Measurements from ENCODE around the gene ICAM4.

Gene ICAM4

GRCh38 chr19:10283301-10284064 is 3.3 kb upstream of the ICAM4 start:
- Histone ChIP-seq H3K4me3 (ENCODE audit: low read depth, low read length) (no peak overlapping the region), H3K36me3 (ENCODE audit: control insufficient read depth, insufficient read depth, low read length) (no peaks in the 10 kb centered on the region), H3K9me3 (ENCODE audit: control insufficient read depth, insufficient read depth, low read depth, low read length) (no peaks in the 10 kb centered on the region), H3K4me1 (ENCODE audit: control insufficient read depth, insufficient read depth, low read length) (peaks cover 8% of the 10 kb centered on the region; the same call in 1 of the 2 replicates), H3K27me3 (ENCODE audit: control insufficient read depth, insufficient read depth, low read length) (peaks cover 19% of the 10 kb centered on the region), H3K27ac (ENCODE audit: low read depth, low read length) (no peak overlapping the region), H3K9ac (ENCODE audit: low read length) (no peak overlapping the region)

- Histone ChIP-seq H3K9me3 (ENCODE audit: control insufficient read depth, insufficient read depth, low read depth, low read length) (no peaks in the 10 kb centered on the region), H3K36me3 (ENCODE audit: control insufficient read depth, insufficient read depth, low read length) (no peaks in the 10 kb centered on the region), H3K9ac (ENCODE audit: low read length) (no peak overlapping the region), H3K27me3 (ENCODE audit: control insufficient read depth, insufficient read depth, low read length) (peaks cover 27% of the 10 kb centered on the region), H3K4me1 (ENCODE audit: control insufficient read depth, insufficient read depth, low read length) (peaks cover 12% of the 10 kb centered on the region; the same call in 1 of the 2 replicates), H3K27ac (ENCODE audit: low read depth, low read length) (no peak overlapping the region), H3K4me3 (ENCODE audit: low read depth, low read length) (no peak overlapping the region)
Observed at GRCh38 chr19:10284065-10284959, 2.4 kb upstream of the ICAM4 start.

DNA sequence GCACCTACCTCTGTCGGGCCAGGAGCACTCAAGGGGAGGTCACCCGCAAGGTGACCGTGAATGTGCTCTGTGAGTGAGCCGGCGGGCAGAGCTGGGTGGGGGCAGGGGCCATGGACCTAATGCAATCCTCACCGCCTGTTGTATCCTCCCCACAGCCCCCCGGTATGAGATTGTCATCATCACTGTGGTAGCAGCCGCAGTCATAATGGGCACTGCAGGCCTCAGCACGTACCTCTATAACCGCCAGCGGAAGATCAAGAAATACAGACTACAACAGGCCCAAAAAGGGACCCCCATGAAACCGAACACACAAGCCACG is 1.8 kb upstream of the ICAM4 start:
- Histone ChIP-seq H3K9ac (ENCODE audit: low read length) (no peak overlapping the region), H3K27ac (ENCODE audit: low read depth, low read length) (no peak overlapping the region), H3K9me3 (ENCODE audit: control insufficient read depth, insufficient read depth, low read depth, low read length) (no peaks in the 10 kb centered on the region), H3K4me3 (ENCODE audit: low read depth, low read length) (no peak overlapping the region), H3K27me3 (ENCODE audit: control insufficient read depth, insufficient read depth, low read length) (peaks cover 33% of the 10 kb centered on the region), H3K36me3 (ENCODE audit: control insufficient read depth, insufficient read depth, low read length) (no peaks in the 10 kb centered on the region), H3K4me1 (ENCODE audit: control insufficient read depth, insufficient read depth, low read length) (peaks cover 12% of the 10 kb centered on the region; the same call in 1 of the 2 replicates)

GRCh38 chr19:10285393-10285792 is 1.4 kb upstream of the ICAM4 start:
- Histone ChIP-seq H3K27me3 (ENCODE audit: control insufficient read depth, insufficient read depth, low read length) (peaks cover 38% of the 10 kb centered on the region), H3K27ac (ENCODE audit: low read depth, low read length) (no peak overlapping the region), H3K4me1 (ENCODE audit: control insufficient read depth, insufficient read depth, low read length) (peaks cover 12% of the 10 kb centered on the region; the same call in 1 of the 2 replicates), H3K36me3 (ENCODE audit: control insufficient read depth, insufficient read depth, low read length) (no peaks in the 10 kb centered on the region), H3K4me3 (ENCODE audit: low read depth, low read length) (no peak overlapping the region), H3K9ac (ENCODE audit: low read length) (no peak overlapping the region), H3K9me3 (ENCODE audit: control insufficient read depth, insufficient read depth, low read depth, low read length) (no peaks in the 10 kb centered on the region)

DNA sequence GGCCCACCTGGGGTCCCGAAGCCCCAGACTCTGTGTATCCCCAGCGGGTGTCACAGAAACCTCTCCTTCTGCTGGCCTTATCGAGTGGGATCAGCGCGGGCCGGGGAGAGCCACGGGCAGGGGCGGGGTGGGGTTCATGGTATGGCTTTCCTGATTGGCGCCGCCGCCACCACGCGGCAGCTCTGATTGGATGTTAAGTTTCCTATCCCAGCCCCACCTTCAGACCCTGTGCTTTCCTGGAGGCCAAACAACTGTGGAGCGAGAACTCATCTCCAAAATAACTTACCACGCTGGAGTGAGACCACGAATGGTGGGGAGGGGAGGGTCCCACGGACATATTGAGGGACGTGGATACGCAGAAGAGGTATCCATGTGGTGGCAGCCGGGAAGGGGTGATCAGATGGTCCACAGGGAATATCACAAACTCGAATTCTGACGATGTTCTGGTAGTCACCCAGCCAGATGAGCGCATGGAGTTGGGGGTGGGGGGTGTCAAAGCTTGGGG is 2.0 kb downstream of the ICAM4 start:
- Histone ChIP-seq H3K27me3 (ENCODE audit: control insufficient read depth, insufficient read depth, low read length) (peaks cover 71% of the 10 kb centered on the region), H3K36me3 (ENCODE audit: control insufficient read depth, insufficient read depth, low read length) (no peaks in the 10 kb centered on the region), H3K27ac (ENCODE audit: low read depth, low read length) (no peak overlapping the region), H3K9me3 (ENCODE audit: control insufficient read depth, insufficient read depth, low read depth, low read length) (no peaks in the 10 kb centered on the region), H3K9ac (ENCODE audit: low read length) (no peak overlapping the region), H3K4me3 (ENCODE audit: low read depth, low read length) (peak overlapping the region; percentile 69), H3K4me1 (ENCODE audit: control insufficient read depth, insufficient read depth, low read length) (peaks cover 32% of the 10 kb centered on the region)

DNA sequence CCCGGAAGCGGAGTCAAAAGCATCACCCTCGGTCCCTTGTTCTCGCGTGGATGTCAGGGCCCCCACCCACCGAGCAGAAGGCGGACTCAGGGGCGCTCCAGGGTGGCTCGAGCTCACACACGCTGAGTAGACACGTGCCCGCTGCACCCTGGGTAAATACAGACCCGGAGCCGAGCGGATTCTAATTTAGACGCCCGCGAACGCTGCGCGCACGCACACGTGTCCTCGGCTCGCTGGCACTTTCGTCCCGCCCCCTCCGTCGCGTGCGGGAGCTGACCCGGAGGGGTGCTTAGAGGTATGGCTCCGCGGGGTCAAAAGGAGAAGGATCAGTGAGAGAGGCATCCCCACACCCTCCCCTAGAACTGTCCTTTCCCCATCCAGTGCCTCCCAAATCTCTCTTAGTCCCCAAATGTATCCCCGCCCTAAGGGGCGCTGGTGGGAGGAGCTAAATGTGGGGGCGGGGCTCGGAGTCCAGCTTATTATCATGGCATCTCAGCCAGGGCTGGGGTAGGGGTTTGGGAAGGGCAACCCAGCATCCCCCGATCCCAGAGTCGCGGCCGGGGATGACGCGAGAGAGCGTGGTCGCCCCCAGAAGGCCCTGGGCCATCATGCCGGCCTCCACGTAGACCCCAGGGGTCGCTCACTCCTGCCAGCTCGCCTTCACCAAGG is 2.5 kb downstream of the ICAM4 start:
- Histone ChIP-seq H3K27me3 (ENCODE audit: control insufficient read depth, insufficient read depth, low read length) (peaks cover 77% of the 10 kb centered on the region), H3K4me3 (ENCODE audit: low read depth, low read length) (peak overlapping the region; percentile 69), H3K4me1 (ENCODE audit: control insufficient read depth, insufficient read depth, low read length) (peaks cover 34% of the 10 kb centered on the region), H3K27ac (ENCODE audit: low read depth, low read length) (no peak overlapping the region), H3K9me3 (ENCODE audit: control insufficient read depth, insufficient read depth, low read depth, low read length) (no peaks in the 10 kb centered on the region), H3K9ac (ENCODE audit: low read length) (no peak overlapping the region), H3K36me3 (ENCODE audit: control insufficient read depth, insufficient read depth, low read length) (no peaks in the 10 kb centered on the region)

- H3K36me3 ChIP-seq (ENCODE audit: control insufficient read depth, insufficient read depth, low read length): no peaks in the 10 kb centered on the region
- H3K4me1 ChIP-seq (ENCODE audit: control insufficient read depth, insufficient read depth, low read length): peaks cover 34% of the 10 kb centered on the region
- no peak within 1 kb of the TSS for H3K27ac ChIP-seq (ENCODE audit: low read depth, low read length)
- peaks cover 83% of the 10 kb centered on the region for H3K27me3 ChIP-seq (ENCODE audit: control insufficient read depth, insufficient read depth, low read length)
- no peaks in the 10 kb centered on the region for H3K9me3 ChIP-seq (ENCODE audit: control insufficient read depth, insufficient read depth, low read depth, low read length)
- H3K9ac ChIP-seq (ENCODE audit: low read length): peak within 1 kb of the TSS; percentile 16
- H3K4me3 ChIP-seq (ENCODE audit: low read depth, low read length): peak within 1 kb of the TSS; percentile 69
Observed at GRCh38 chr19:10289836-10290356, 3.1 kb downstream of the ICAM4 start, which contains the start of gene ICAM5. TSS of gene ICAM5 (plus strand) at chr19:10289952. CDS start at chr19:10290044, 92 bp downstream.

GRCh38 chr19:10290357-10290875 is 3.7 kb downstream of the ICAM4 start:
- H3K9me3 ChIP-seq (ENCODE audit: control insufficient read depth, insufficient read depth, low read depth, low read length): no peaks in the 10 kb centered on the region
- no peak overlapping the region for H3K27ac ChIP-seq (ENCODE audit: low read depth, low read length)
- peaks cover 88% of the 10 kb centered on the region for H3K27me3 ChIP-seq (ENCODE audit: control insufficient read depth, insufficient read depth, low read length)
- no peaks in the 10 kb centered on the region for H3K36me3 ChIP-seq (ENCODE audit: control insufficient read depth, insufficient read depth, low read length)
- peaks cover 34% of the 10 kb centered on the region for H3K4me1 ChIP-seq (ENCODE audit: control insufficient read depth, insufficient read depth, low read length)
- H3K4me3 ChIP-seq (ENCODE audit: low read depth, low read length): peak overlapping the region; percentile 69
- peak overlapping the region; percentile 16 for H3K9ac ChIP-seq (ENCODE audit: low read length)

DNA sequence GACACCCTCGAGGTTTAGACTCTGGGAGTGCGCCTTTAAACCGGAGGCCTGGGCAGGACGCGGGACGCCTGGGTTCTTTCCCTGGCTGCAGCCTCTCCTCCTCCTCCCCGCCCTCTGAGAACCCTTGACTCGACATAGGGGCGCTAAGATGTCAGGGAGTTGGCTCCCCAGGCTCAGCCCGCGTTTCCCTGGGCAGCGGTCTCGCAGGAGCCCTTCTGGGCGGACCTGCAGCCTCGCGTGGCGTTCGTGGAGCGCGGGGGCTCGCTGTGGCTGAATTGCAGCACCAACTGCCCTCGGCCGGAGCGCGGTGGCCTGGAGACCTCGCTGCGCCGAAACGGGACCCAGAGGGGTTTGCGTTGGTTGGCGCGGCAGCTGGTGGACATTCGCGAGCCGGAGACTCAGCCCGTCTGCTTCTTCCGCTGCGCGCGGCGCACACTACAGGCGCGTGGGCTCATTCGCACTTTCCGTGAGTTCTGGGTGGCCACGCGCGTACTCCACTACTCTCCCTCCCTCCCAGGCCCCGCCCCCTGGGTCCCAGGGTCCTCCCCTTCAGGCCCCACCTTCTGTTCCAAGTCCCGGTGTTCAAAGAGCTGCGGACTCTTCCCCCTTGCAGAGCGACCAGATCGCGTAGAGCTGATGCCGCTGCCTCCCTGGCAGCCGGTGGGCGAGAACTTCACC is 4.3 kb downstream of the ICAM4 start:
- Histone ChIP-seq H3K4me3 (ENCODE audit: low read depth, low read length) (peak overlapping the region; percentile 69), H3K36me3 (ENCODE audit: control insufficient read depth, insufficient read depth, low read length) (no peaks in the 10 kb centered on the region), H3K27me3 (ENCODE audit: control insufficient read depth, insufficient read depth, low read length) (peaks cover 94% of the 10 kb centered on the region), H3K27ac (ENCODE audit: low read depth, low read length) (no peak overlapping the region), H3K4me1 (ENCODE audit: control insufficient read depth, insufficient read depth, low read length) (peaks cover 36% of the 10 kb centered on the region), H3K9me3 (ENCODE audit: control insufficient read depth, insufficient read depth, low read depth, low read length) (no peaks in the 10 kb centered on the region), H3K9ac (ENCODE audit: low read length) (no peak overlapping the region)

All from HUES6 (cell line).